ENCODE data around the gene CAMSAP1. TPM values are rescaled to one million over a fixed set of nuclear protein-coding genes. Genes with fewer than 3 reads are reported as not detected.

CAMSAP1 gene
- polyA plus RNA-seq, 3 donors = 0.71 to 9.0 (median 0.75) TPM

DNA sequence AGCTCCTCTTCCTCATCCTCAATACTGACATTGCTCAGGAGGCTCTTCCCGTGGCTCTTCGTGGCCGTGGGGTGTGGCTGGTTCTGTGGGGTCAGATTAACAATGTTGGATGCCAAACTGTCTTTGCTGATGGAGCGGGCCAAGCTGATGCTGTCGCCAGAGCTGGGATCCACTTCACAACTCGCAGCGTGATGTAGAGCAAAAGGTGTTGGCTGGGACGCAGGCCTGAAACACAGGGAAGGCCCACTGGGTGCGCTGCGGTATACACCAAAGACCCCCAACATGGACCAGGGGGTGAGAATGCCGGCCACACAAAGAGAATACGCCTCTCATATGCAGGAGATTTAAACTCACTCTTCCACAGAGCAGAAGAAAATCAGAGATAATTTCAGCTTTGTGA lies 84.3 kb downstream of the CAMSAP1 start:
- Histone ChIP-seq H3K27me3 (ENCODE audit: control insufficient read depth in 2 of 2, insufficient read depth in 2 of 2, low read length in 2 of 2) (no peaks in the 10 kb centered on the region), H3K9me3 (replicated peaks in 1 of 2; ENCODE audit: control insufficient read depth in 1 of 2, insufficient read depth in 1 of 2, low read length in 2 of 2) (peaks cover 0 to under 1% of the 10 kb centered on the region in 2 donors), H3K79me2 (ENCODE audit: insufficient read depth, low read length) (no peaks in the 10 kb centered on the region), H4K20me1 (ENCODE audit: insufficient read depth, low read length) (peaks cover under 1% of the 10 kb centered on the region), H3K9ac (ENCODE audit: insufficient read depth, low read length, poor library complexity, severe bottlenecking) (no peak overlapping the region), H3K4me2 (replicated peaks; ENCODE audit: extremely low read depth, low read length, poor library complexity, severe bottlenecking) (no peak overlapping the region), H3K4me1 (ENCODE audit: control insufficient read depth in 1 of 2, insufficient read depth in 2 of 2, low read length in 2 of 2) (no peaks in the 10 kb centered on the region), H2AFZ (ENCODE audit: insufficient read depth, low read depth, low read length, poor library complexity, severe bottlenecking) (no peak overlapping the region), H3K27ac (ENCODE audit: low read depth in 1 of 2, low read length in 2 of 2) (no peak overlapping the region), H3K36me3 (replicated peaks in 1 of 2; ENCODE audit: control insufficient read depth in 1 of 2, insufficient read depth in 2 of 2, low read length in 2 of 2) (peaks cover 79 to 100% of the 10 kb centered on the region in 2 donors), H3K4me3 (replicated peaks in 1 of 3; ENCODE audit: low read depth in 2 of 3, low read length in 3 of 3) (no peak overlapping the region)
- no peaks in the 10 kb centered on the region for H3K27me3 Mint-ChIP-seq (ENCODE audit: low read depth in 3 of 3)
- H3K9me3 Mint-ChIP-seq = peaks cover 0 to 3% (median 0%) of the 10 kb centered on the region in 7 donors
- over 99% methylated on average over 9 of the region's 12 CpGs for WGBS (ENCODE audit: insufficient coverage)
- H3K27ac Mint-ChIP-seq = no peak overlapping the region
- peaks cover 89 to 94% of the 10 kb centered on the region in 2 donors for H3K36me3 Mint-ChIP-seq
- no peak for DNase-seq
- H3K4me1 Mint-ChIP-seq = no peaks in the 10 kb centered on the region
- intact Hi-C loops (cut with micrococcal nuclease) = no loop called here
- H3K4me3 Mint-ChIP-seq = no peak overlapping the region
- TF ChIP-seq, protein P1, sequence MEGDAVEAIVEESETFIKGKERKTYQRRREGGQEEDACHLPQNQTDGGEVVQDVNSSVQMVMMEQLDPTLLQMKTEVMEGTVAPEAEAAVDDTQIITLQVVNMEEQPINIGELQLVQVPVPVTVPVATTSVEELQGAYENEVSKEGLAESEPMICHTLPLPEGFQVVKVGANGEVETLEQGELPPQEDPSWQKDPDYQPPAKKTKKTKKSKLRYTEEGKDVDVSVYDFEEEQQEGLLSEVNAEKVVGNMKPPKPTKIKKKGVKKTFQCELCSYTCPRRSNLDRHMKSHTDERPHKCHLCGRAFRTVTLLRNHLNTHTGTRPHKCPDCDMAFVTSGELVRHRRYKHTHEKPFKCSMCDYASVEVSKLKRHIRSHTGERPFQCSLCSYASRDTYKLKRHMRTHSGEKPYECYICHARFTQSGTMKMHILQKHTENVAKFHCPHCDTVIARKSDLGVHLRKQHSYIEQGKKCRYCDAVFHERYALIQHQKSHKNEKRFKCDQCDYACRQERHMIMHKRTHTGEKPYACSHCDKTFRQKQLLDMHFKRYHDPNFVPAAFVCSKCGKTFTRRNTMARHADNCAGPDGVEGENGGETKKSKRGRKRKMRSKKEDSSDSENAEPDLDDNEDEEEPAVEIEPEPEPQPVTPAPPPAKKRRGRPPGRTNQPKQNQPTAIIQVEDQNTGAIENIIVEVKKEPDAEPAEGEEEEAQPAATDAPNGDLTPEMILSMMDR (IDR thresholded peaks at IDR 0.05) = no peak

GRCh38 chr9:135822374-135822755 lies 85.0 kb downstream of the CAMSAP1 start:
- peaks cover 94 to 98% of the 10 kb centered on the region in 2 donors for H3K36me3 Mint-ChIP-seq
- H3K9ac ChIP-seq (ENCODE audit: insufficient read depth, low read length, poor library complexity, severe bottlenecking) = no peak overlapping the region
- no peak overlapping the region for H2AFZ ChIP-seq (ENCODE audit: insufficient read depth, low read depth, low read length, poor library complexity, severe bottlenecking)
- peaks cover 0 to 3% (median 0%) of the 10 kb centered on the region in 7 donors for H3K9me3 Mint-ChIP-seq
- H3K79me2 ChIP-seq (ENCODE audit: insufficient read depth, low read length) = no peaks in the 10 kb centered on the region
- H3K27me3 ChIP-seq (ENCODE audit: control insufficient read depth in 2 of 2, insufficient read depth in 2 of 2, low read length in 2 of 2) = no peaks in the 10 kb centered on the region
- no peak overlapping the region for H3K27ac ChIP-seq (ENCODE audit: low read depth in 1 of 2, low read length in 2 of 2)
- WGBS (ENCODE audit: insufficient coverage) = 93% methylated on average over 17 of the region's 18 CpGs
- H3K4me1 Mint-ChIP-seq = no peaks in the 10 kb centered on the region
- H3K36me3 ChIP-seq (replicated peaks in 1 of 2; ENCODE audit: control insufficient read depth in 1 of 2, insufficient read depth in 2 of 2, low read length in 2 of 2) = peaks cover 86 to 100% of the 10 kb centered on the region in 2 donors
- H3K4me3 ChIP-seq (replicated peaks in 1 of 3; ENCODE audit: low read depth in 2 of 3, low read length in 3 of 3) = no peak overlapping the region
- DNase-seq = no peak
- H3K9me3 ChIP-seq (replicated peaks in 1 of 2; ENCODE audit: control insufficient read depth in 1 of 2, insufficient read depth in 1 of 2, low read length in 2 of 2) = no peaks in the 10 kb centered on the region
- intact Hi-C loops (cut with micrococcal nuclease) = no loop called here
- TF ChIP-seq, protein P1 (IDR thresholded peaks at IDR 0.05) = no peak
- no peak overlapping the region for H3K4me2 ChIP-seq (replicated peaks; ENCODE audit: extremely low read depth, low read length, poor library complexity, severe bottlenecking)
- no peaks in the 10 kb centered on the region for H3K27me3 Mint-ChIP-seq (ENCODE audit: low read depth in 3 of 3)
- no peaks in the 10 kb centered on the region for H3K4me1 ChIP-seq (ENCODE audit: control insufficient read depth in 1 of 2, insufficient read depth in 2 of 2, low read length in 2 of 2)
- no peak overlapping the region for H3K4me3 Mint-ChIP-seq
- no peak overlapping the region for H3K27ac Mint-ChIP-seq
- H4K20me1 ChIP-seq (ENCODE audit: insufficient read depth, low read length) = no peaks in the 10 kb centered on the region

Measured in CD14-positive monocyte (primary cell).